Measurements from ENCODE around the gene PLPPR5.

DNA sequence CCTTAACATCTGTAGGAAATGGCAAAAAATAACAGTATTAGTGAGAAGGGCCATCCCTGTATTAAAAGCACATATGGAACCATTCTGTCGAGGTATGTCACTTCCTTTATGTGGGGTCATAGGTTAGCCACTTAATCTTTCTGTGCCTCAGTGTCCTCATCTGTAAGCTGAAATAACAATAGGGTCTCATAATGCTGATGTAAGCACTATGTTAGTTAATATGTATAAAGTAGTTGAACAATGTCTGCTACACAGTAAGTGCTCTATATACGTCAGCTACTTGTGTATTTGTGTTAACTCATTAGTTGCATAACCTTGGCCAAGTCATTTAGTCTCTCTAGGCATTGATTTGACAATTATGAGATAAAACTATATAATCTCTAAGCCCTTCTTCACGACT is 11.8 kb downstream of the PLPPR5 start:
- TF ChIP-seq, protein P1, sequence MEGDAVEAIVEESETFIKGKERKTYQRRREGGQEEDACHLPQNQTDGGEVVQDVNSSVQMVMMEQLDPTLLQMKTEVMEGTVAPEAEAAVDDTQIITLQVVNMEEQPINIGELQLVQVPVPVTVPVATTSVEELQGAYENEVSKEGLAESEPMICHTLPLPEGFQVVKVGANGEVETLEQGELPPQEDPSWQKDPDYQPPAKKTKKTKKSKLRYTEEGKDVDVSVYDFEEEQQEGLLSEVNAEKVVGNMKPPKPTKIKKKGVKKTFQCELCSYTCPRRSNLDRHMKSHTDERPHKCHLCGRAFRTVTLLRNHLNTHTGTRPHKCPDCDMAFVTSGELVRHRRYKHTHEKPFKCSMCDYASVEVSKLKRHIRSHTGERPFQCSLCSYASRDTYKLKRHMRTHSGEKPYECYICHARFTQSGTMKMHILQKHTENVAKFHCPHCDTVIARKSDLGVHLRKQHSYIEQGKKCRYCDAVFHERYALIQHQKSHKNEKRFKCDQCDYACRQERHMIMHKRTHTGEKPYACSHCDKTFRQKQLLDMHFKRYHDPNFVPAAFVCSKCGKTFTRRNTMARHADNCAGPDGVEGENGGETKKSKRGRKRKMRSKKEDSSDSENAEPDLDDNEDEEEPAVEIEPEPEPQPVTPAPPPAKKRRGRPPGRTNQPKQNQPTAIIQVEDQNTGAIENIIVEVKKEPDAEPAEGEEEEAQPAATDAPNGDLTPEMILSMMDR (IDR thresholded peaks at IDR 0.05): no peak
- TF ChIP-seq EP300 (IDR thresholded peaks at IDR 0.05): no peak
- no peak for TF ChIP-seq POLR2A (IDR thresholded peaks at IDR 0.05)
- no peak for TF ChIP-seq POLR2AphosphoS5 (IDR thresholded peaks at IDR 0.05)

Data from suprapubic skin (tissue), 4 donors.